Embryonic facial prominence (tissue), 1 donor: ENCODE results near the gene CCDC57.
"Not testable (repeated sequence)": the region's sequence is repeated elsewhere in the genome, so short reads cannot be mapped to it uniquely, and the experiment has no call there.

Source experiments
- DNase-seq: peaks from one replicate; pipeline ENCODE4 v3.0.0-alpha.2; 2016; ENCODE audit errors: extremely low spot score

Gene CCDC57

GRCh38 chr17:82153745-82154375 lies 58.8 kb downstream of the CCDC57 start:
- peak; percentile 9 for DNase-seq

DNA sequence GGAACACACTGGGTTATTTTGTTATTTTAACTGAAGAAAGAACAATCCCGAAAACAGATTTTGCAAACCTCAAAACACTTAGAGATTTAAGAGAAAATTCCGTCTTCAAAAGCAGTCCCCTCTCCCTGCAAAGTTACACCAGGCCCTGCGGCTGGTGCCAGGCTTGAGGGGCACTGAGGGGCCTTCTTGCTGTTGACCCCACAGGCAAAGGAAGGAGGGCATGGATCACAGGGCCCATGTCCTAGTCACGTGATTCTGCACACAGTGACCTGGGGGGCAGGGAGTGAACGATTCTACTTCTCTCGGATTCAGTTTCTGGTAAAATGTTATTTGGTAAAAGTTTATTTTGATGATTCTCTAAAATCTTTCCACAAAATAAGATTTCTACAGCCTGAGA lies 59.3 kb downstream of the CCDC57 start:
- no peak for DNase-seq

- DNase-seq = no peak
Observed at GRCh38 chr17:82152556-82153294, 59.9 kb downstream of the CCDC57 start.

DNA sequence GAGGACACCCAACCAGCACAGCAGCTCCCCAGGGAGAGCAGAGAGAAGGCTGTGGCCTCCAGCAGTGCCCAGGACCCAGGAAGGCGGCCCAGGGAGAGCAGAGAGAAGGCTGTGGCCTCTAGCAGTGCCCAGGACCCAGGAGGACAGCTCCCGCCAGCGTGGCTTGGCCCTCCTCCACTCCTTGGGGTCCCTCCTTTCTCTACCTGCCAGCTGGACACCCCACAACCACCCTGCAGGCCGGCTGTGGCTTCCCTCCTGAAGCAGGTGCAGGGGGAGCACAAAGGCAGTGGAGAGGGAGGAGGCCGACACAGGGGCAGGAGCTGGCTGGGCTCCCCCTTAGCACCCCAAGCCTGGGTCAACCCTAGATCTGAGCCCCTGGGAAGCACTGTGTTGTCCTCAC lies 60.5 kb downstream of the CCDC57 start:
- no peak for DNase-seq

DNA sequence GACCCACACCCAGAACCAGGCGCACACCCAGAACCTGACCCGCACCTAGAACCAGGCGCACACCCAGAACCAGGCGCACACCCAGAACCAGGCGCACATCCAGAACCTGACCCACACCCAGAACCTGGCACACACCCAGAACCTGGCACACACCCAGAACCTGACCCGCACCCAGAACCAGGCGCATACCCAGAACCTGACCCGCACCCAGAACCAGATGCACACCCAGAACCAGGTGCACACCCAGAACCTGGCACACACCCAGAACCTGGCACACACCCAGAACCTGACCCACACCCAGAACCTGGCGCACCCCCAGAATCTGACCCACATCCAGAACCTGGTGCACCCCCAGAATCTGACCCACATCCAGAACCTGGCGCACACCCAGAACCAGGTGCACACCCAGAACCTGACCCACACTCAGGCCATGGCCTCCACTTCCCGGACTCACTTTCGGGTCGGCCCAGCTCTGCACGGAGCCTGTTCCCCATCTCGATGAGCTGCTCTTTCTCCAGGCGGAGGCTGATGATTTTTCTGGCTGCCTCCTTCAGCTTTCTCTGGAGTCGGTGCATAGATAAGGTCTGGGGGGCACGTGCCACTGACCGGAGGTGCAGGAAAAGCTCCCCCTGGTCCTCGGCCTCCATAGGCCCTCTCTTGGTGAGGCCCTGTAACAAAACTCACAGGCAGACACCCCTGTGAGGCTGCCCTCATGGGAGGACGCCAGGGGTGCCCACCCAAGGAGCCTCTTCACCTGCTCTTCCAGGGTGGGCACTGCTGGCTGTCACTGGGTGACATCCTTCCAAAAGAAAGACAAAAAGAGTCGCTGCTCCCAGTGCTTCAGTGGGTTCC lies 61.3 kb downstream of the CCDC57 start:
- DNase-seq = no peak

DNA sequence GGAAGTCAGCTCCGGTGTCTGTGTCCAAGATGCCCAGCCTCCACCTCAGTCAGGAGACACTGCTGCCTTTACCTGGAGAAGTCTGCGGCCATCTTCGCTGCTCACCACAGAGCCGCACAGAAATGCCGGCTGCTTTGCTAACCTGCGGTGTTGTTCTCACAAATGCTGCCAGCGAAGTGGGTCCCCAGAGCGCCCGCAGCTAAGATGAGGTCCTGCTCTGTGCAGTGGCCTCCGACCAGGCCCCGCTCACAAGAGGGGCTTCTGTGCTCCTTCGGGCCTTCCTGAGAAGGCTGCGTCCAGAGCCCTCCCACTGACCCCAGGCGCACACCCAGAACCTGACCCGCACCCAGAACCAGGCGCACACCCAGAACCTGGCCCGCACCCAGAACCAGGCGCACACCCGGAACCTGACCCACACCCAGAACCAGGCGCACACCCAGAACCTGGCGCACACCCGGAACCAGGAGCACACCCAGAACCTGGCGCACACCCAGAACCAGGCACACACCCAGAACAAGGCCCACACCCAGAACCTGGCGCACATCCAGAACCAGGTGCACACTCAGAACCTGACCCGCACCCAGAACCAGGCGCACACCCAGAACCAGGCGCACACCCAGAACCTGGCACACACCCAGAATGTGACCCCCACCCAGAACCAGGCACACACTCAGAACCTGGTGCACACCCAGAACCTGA lies 63.1 kb downstream of the CCDC57 start:
- DNase-seq = no peak

- no peak for DNase-seq
Observed at GRCh38 chr17:82148997-82149396, 63.6 kb downstream of the CCDC57 start.

- no peak for DNase-seq
Observed at GRCh38 chr17:82148011-82148410, 64.6 kb downstream of the CCDC57 start.

DNA sequence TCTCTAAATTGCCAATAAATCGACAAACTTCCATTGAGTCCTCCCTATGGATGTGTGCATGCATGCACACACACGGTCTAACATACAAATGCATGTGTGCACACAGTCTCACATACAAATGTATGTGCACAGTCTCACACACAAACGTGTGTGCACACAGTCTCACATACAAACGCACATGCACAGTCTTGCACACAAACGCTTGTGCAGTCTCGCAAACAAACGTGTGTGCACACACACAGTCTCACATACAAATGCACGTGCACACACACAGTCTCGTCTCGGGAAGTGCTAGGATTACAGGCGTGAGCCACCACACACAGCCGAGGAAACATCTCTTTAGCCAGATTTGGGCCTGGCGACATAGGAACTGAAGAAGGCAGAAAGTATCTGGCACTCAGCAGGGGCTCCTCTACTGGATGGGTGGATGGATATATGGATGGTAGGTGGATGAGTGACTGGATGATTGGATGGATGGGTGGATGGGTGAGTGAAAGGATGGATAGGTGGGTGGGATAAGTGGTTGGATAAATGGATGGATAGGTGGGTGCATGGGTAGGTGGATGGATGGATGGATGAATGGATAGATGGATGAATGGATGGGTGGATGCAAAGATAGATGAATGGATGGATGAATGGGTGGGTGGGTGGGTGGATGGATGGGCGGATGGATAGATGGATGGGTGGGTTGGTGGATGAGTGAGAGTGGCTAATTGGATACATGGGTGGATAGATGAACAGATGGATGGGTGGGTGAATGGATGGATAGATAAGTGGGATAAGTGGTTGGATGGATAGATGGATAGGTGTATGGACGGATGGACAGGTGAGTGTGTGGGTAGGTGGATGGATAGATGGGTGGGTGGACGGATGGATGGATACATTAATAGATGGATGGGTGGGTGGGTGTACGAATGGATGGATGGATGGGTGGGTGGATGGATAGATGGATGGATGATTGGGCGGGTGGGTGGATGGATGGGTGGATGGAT lies 65.7 kb downstream of the CCDC57 start:
- DNase-seq = no peak

- DNase-seq = no peak
Observed at GRCh38 chr17:82145550-82146155, 67.0 kb downstream of the CCDC57 start.

DNA sequence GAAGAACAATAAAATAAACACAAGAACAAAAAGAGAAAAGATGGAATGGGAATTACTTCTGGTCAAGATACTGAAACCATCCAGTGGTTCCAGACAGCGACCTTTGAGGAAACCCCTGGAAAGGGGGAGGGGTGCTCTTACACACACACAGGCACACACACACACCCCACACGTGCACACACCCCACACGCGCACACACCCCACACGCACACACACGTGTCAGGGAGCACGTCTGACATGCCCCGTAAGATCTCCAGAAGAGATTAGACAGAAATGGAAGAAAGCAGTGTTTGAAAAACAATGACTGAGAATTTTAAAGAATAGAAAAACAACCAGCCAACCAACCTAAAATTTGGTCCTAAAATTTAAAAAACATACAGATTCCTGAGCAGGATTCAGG lies 69.3 kb downstream of the CCDC57 start:
- no peak for DNase-seq

GRCh38 chr17:82139961-82140360 lies 72.7 kb downstream of the CCDC57 start:
- DNase-seq = not testable (repeated sequence)

- DNase-seq = no peak
Observed at GRCh38 chr17:82138511-82138992, 74.1 kb downstream of the CCDC57 start.

- no peak for DNase-seq
Observed at GRCh38 chr17:82134101-82134500, 78.5 kb downstream of the CCDC57 start.

DNA sequence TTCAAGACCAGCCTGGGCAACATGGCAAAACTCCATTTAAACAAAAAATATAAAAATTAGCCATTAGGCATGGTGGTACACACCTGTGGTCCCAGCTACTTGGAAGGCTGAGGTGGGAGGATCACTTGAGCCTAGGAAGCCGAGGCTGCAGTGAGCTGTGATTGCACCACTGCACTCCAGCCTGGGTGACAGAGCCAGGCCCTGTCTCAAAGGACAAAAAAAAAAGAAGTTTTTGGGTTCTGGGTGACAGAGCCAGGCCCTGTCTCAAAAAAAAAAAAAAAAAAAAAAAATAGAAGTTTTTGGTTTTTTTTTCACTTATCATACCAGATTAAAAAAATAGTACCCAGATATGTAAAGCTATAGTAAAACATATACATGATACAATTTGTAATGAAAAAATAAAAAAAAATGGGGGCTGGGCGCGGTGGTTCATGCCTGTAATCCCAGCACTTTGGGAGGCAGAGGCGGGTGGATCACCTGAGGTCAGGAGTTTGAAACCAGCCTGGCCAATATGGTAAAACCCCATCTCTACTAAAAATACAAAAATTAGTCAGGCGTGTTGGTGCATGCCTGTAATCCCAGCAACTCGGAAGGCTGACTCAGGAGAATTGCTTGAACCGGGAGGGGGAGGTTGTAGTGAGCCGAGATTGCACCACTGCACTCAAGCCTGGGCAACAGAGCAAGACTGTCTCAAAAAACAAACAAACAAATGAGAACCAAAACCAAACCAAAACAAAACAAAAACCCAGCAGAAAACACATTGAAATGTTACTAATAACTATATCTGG lies 79.3 kb downstream of the CCDC57 start:
- DNase-seq = not testable (repeated sequence)

DNA sequence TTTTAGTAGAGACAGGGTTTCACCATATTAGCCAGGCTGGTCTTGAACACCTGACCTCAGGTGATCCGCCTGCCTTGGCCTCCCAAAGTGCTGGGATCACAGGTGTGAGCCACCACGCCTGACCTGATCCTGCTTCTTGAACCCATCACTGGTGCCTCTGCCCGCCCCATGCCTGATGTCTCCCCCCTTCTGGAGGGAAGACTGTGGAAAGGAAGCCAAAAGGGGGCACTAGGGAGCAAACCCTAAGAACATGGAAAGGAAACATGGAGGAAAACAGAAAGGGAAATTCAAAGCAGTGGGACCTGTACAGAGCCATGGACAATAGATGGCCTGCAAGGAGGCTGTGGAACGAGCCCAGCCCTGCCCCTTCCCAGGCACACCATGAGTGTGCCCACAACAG lies 83.5 kb downstream of the CCDC57 start:
- DNase-seq = no peak

DNA sequence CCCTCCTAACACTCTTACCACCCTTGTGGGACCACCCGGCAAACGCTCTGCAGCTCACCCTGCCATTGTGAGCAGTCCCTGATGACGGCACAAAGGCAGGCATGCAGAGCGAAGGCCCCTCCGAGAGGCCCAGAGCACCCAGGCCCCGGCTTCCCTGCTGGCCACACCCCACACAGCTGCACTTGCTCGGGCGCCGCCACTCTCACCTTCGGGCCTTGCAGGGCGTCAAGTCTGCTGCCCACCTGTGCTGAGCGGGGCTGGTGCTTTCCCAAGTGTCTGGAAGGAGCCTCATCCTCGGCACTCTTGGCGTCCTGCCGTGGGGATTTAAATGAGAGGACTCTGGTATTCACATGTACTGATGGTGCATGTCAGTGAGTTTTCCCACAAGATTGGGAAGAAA lies 84.4 kb downstream of the CCDC57 start:
- no peak for DNase-seq

DNA sequence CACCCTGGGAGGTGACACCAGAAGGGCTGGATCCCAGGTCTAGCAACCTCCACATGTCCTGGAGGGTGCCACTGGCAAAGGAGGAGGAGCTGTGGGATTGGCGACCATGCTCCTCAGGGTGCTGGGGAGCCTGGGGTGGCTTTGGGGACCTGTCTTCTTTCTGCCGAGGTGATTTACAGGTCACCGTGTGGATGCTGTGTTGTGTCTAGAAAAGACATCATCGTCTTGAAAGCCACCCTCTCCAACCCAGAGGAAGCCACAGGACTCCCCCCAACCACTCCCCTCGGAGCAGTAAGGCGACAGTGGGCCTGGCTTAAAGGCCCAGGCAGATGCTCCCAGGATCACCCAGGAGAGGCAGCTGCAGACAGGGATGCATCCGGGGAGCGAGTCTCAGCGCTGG lies 84.9 kb downstream of the CCDC57 start:
- no peak for DNase-seq

DNA sequence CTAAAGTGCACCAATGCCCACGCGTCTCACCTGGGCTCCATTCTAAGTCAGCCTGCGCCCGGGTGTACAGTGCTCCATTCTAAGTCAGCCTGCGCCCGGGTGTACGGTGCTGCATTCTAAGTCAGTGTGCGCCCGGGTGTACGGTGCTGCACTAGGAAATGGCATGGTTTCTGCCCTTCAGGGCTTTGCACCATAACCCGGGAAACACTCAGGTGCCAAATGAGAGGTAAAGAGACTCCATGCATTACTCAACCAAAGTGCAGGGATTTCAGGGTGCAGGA lies 85.4 kb downstream of the CCDC57 start:
- DNase-seq = no peak
